Measurements from ENCODE around the gene RPP14.

The RPP14 gene

GRCh38 chr3:58292866-58293265 lies 13.2 kb upstream of the RPP14 start (continued):
- TF ChIP-seq, protein P1, sequence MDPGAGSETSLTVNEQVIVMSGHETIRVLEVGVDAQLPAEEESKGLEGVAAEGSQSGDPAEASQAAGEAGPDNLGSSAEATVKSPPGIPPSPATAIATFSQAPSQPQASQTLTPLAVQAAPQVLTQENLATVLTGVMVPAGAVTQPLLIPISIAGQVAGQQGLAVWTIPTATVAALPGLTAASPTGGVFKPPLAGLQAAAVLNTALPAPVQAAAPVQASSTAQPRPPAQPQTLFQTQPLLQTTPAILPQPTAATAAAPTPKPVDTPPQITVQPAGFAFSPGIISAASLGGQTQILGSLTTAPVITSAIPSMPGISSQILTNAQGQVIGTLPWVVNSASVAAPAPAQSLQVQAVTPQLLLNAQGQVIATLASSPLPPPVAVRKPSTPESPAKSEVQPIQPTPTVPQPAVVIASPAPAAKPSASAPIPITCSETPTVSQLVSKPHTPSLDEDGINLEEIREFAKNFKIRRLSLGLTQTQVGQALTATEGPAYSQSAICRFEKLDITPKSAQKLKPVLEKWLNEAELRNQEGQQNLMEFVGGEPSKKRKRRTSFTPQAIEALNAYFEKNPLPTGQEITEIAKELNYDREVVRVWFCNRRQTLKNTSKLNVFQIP (CRISPR knock-in tag; IDR thresholded peaks at IDR 0.05; ENCODE audit: borderline replicate concordance, low read depth): no peak
- TF ChIP-seq PPARA (CRISPR knock-in tag; IDR thresholded peaks at IDR 0.05; ENCODE audit: borderline replicate concordance) (no peak), OSR1 (CRISPR knock-in tag; IDR thresholded peaks at IDR 0.05) (no peak), ZFP3 (CRISPR knock-in tag; IDR thresholded peaks at IDR 0.05) (no peak)

GRCh38 chr3:58293516-58293915 lies 12.5 kb upstream of the RPP14 start:
- ATAC-seq: no peak
- TF ChIP-seq ZFP3 (CRISPR knock-in tag; IDR thresholded peaks at IDR 0.05) (no peak), TCF4 (CRISPR knock-in tag; IDR thresholded peaks at IDR 0.05; ENCODE audit: borderline replicate concordance) (no peak), TOX (CRISPR knock-in tag; IDR thresholded peaks at IDR 0.05; ENCODE audit: borderline replicate concordance) (no peak), PPARA (CRISPR knock-in tag; IDR thresholded peaks at IDR 0.05; ENCODE audit: borderline replicate concordance) (no peak), ISL1 (CRISPR knock-in tag; IDR thresholded peaks at IDR 0.05) (no peak), BACH2 (CRISPR knock-in tag; IDR thresholded peaks at IDR 0.05; ENCODE audit: borderline replicate concordance) (no peak), ZNF8 (CRISPR knock-in tag; IDR thresholded peaks at IDR 0.05) (no peak), ZNF70 (CRISPR knock-in tag; IDR thresholded peaks at IDR 0.05) (no peak)
- TF ChIP-seq, protein P2, sequence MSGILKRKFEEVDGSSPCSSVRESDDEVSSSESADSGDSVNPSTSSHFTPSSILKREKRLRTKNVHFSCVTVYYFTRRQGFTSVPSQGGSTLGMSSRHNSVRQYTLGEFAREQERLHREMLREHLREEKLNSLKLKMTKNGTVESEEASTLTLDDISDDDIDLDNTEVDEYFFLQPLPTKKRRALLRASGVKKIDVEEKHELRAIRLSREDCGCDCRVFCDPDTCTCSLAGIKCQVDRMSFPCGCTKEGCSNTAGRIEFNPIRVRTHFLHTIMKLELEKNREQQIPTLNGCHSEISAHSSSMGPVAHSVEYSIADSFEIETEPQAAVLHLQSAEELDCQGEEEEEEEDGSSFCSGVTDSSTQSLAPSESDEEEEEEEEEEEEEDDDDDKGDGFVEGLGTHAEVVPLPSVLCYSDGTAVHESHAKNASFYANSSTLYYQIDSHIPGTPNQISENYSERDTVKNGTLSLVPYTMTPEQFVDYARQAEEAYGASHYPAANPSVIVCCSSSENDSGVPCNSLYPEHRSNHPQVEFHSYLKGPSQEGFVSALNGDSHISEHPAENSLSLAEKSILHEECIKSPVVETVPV (CRISPR knock-in tag; IDR thresholded peaks at IDR 0.05): no peak

DNA sequence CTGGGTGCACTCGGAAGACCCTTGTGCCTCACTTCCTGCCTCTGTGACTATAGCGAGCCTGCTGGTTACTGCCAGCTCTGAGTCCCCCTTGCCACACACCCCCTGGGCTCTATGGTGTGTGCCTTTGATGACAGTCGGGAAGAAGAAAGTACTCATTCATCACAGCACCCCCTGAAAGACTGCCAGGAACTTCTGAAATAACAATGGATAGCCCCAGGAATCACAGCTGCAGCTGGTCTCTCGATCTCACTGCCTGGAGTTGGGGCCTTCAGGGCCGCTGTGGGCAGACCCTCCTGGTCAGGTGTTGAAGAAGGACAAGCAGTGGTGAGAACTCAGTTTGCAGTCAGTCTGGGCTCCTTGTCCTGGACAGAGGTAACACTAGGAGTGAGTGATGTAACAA lies 9.8 kb upstream of the RPP14 start:
- TF ChIP-seq ESRRG (CRISPR knock-in tag; IDR thresholded peaks at IDR 0.05) (no peak), ZNF8 (CRISPR knock-in tag; IDR thresholded peaks at IDR 0.05) (no peak), PATZ1 (CRISPR knock-in tag; IDR thresholded peaks at IDR 0.05; ENCODE audit: borderline replicate concordance) (no peak), ZNF70 (CRISPR knock-in tag; IDR thresholded peaks at IDR 0.05) (no peak)

DNA sequence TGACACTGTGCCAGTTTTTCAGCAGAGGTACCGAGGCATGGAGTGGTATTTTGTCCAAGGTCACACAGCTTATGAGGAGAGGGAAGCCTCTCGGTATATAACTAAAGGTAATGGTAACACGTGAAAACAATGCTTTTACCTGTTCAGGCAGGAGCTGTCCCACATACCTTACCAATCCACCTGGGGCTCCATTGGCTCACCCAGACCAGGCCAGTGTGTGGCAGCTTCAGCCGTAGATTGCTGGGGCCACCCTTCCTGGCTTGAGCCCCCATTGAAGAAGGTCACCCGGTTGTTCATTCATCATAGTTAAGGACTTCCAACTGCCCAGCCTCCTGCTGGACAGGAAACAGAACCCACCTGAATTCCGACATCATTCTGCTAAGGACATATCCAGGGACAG lies 9.2 kb upstream of the RPP14 start:
- no peak for ATAC-seq
- TF ChIP-seq ZFP30 (CRISPR knock-in tag; IDR thresholded peaks at IDR 0.05): no peak
- TF ChIP-seq, protein P3, sequence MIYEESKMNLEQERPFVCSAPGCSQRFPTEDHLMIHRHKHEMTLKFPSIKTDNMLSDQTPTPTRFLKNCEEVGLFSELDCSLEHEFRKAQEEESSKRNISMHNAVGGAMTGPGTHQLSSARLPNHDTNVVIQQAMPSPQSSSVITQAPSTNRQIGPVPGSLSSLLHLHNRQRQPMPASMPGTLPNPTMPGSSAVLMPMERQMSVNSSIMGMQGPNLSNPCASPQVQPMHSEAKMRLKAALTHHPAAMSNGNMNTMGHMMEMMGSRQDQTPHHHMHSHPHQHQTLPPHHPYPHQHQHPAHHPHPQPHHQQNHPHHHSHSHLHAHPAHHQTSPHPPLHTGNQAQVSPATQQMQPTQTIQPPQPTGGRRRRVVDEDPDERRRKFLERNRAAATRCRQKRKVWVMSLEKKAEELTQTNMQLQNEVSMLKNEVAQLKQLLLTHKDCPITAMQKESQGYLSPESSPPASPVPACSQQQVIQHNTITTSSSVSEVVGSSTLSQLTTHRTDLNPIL (CRISPR knock-in tag; IDR thresholded peaks at IDR 0.05; ENCODE audit: low read depth): no peak
- no peak for TF ChIP-seq RARB (CRISPR knock-in tag; IDR thresholded peaks at IDR 0.05)
- no peak for TF ChIP-seq SNAI2 (CRISPR knock-in tag; IDR thresholded peaks at IDR 0.05)
- TF ChIP-seq TCF4 (CRISPR knock-in tag; IDR thresholded peaks at IDR 0.05; ENCODE audit: borderline replicate concordance): no peak
- no peak for TF ChIP-seq CSDC2 (CRISPR knock-in tag; IDR thresholded peaks at IDR 0.05)
- TF ChIP-seq, protein P1 (CRISPR knock-in tag; IDR thresholded peaks at IDR 0.05; ENCODE audit: borderline replicate concordance, low read depth): no peak
- TF ChIP-seq ZNF565 (CRISPR knock-in tag; conservative IDR thresholded peaks at IDR 0.05; ENCODE audit: low read depth): no peak
- TF ChIP-seq ZFP3 (CRISPR knock-in tag; IDR thresholded peaks at IDR 0.05): no peak
- TF ChIP-seq, protein P2 (CRISPR knock-in tag; IDR thresholded peaks at IDR 0.05): no peak
- TF ChIP-seq PATZ1 (CRISPR knock-in tag; IDR thresholded peaks at IDR 0.05; ENCODE audit: borderline replicate concordance): no peak
- no peak for TF ChIP-seq ESRRG (CRISPR knock-in tag; IDR thresholded peaks at IDR 0.05)
- TF ChIP-seq OSR1 (CRISPR knock-in tag; IDR thresholded peaks at IDR 0.05): no peak
- TF ChIP-seq, protein P4, sequence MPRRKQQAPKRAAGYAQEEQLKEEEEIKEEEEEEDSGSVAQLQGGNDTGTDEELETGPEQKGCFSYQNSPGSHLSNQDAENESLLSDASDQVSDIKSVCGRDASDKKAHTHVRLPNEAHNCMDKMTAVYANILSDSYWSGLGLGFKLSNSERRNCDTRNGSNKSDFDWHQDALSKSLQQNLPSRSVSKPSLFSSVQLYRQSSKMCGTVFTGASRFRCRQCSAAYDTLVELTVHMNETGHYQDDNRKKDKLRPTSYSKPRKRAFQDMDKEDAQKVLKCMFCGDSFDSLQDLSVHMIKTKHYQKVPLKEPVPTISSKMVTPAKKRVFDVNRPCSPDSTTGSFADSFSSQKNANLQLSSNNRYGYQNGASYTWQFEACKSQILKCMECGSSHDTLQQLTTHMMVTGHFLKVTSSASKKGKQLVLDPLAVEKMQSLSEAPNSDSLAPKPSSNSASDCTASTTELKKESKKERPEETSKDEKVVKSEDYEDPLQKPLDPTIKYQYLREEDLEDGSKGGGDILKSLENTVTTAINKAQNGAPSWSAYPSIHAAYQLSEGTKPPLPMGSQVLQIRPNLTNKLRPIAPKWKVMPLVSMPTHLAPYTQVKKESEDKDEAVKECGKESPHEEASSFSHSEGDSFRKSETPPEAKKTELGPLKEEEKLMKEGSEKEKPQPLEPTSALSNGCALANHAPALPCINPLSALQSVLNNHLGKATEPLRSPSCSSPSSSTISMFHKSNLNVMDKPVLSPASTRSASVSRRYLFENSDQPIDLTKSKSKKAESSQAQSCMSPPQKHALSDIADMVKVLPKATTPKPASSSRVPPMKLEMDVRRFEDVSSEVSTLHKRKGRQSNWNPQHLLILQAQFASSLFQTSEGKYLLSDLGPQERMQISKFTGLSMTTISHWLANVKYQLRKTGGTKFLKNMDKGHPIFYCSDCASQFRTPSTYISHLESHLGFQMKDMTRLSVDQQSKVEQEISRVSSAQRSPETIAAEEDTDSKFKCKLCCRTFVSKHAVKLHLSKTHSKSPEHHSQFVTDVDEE (CRISPR knock-in tag; IDR thresholded peaks at IDR 0.05): no peak
- TF ChIP-seq PPARA (CRISPR knock-in tag; IDR thresholded peaks at IDR 0.05; ENCODE audit: borderline replicate concordance): no peak
- TF ChIP-seq TOX (CRISPR knock-in tag; IDR thresholded peaks at IDR 0.05; ENCODE audit: borderline replicate concordance): no peak

More for the DNA sequence above, 9.8 kb upstream of the RPP14 start:
- no peak for ATAC-seq

Measured in SK-N-SH treated with all-trans-retinoic acid at 6 μM for 48 hours (cell line).